Stimulated activated CD8-positive, alpha-beta memory T cell treated with anti-CD3 and anti-CD28 coated beads, Interleukin-4, amount 100 ng/mL, for 48 hours (primary cell): ENCODE data around the gene ECHS1.
"Not testable (repeated sequence)": the region's sequence is repeated elsewhere in the genome, so short reads cannot be mapped to it uniquely, and the experiment has no call there.

Experiments used
- DNase-seq: peaks from one replicate; pipeline ENCODE4 v3.0.0-alpha.2; 2020

Gene ECHS1

GRCh38 chr10:133337370-133337725 lies 35.8 kb downstream of the ECHS1 start:
- no peak for DNase-seq

- DNase-seq = peak; percentile 71
Observed at GRCh38 chr10:133336577-133337369, 36.4 kb downstream of the ECHS1 start, which contains the start of gene CALY. Gene CALY, minus strand, starts transcription at chr10:133336896. Its CDS starts 7,907 bp downstream, at chr10:133328989.

- no peak for DNase-seq
Observed at GRCh38 chr10:133336118-133336576, 37.0 kb downstream of the ECHS1 start.

GRCh38 chr10:133335246-133336117 lies 37.7 kb downstream of the ECHS1 start:
- DNase-seq = peak; percentile 85

GRCh38 chr10:133334503-133335245 lies 38.5 kb downstream of the ECHS1 start:
- DNase-seq = peak; percentile 57

GRCh38 chr10:133332936-133333699 lies 40.0 kb downstream of the ECHS1 start:
- no peak for DNase-seq

GRCh38 chr10:133329491-133330202 lies 43.5 kb downstream of the ECHS1 start:
- DNase-seq = peak; percentile 95

GRCh38 chr10:133328358-133329343 lies 44.5 kb downstream of the ECHS1 start:
- DNase-seq = no peak

- no peak for DNase-seq
Observed at GRCh38 chr10:133327651-133328357, 45.4 kb downstream of the ECHS1 start.

GRCh38 chr10:133326745-133327650 lies 46.2 kb downstream of the ECHS1 start:
- no peak for DNase-seq

- DNase-seq = no peak
Observed at GRCh38 chr10:133326223-133326551, 47.0 kb downstream of the ECHS1 start.

GRCh38 chr10:133325440-133326222 lies 47.5 kb downstream of the ECHS1 start:
- no peak for DNase-seq

GRCh38 chr10:133324857-133325260 lies 48.3 kb downstream of the ECHS1 start:
- no peak for DNase-seq

GRCh38 chr10:133324198-133324792 lies 48.9 kb downstream of the ECHS1 start:
- peak; percentile 76 for DNase-seq

- DNase-seq = not testable (repeated sequence)
Observed at GRCh38 chr10:133322064-133322709, 51.0 kb downstream of the ECHS1 start.

- not testable (repeated sequence) for DNase-seq
Observed at GRCh38 chr10:133320852-133321422, 52.2 kb downstream of the ECHS1 start.
